ENCODE data around the gene USP33.

DNA sequence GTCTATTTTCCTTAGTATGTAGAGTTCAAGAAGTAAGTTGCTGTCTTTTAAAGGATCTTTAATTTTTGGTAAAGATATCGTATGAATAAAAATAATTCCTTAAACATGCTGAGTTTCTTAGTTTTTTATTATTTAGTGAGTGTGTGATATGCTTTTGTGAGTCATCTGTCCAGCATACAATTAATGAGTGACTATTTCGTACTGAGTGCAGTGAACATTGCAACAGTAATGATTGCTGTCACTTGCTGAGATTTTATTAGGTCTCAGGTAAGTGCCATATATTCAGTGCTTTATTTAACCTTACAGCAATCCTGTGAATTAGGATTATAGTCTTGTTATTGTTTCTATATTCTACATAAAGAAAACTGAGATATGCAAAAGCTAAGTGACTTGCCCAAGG lies 42.4 kb upstream of the USP33 start:
- no peak for TF ChIP-seq POLR2A (IDR thresholded peaks at IDR 0.05; ENCODE audit: low read depth, low read length)
- TF ChIP-seq POLR2AphosphoS5 (IDR thresholded peaks at IDR 0.05; ENCODE audit: low read depth, low read length) = no peak
- TF ChIP-seq SPI1 (IDR thresholded peaks at IDR 0.05; ENCODE audit: low read depth, low read length) = no peak
- no peak for TF ChIP-seq TAF1 (IDR thresholded peaks at IDR 0.05; ENCODE audit: low read depth, low read length)
